ENCODE data around the gene ULK4. TPM values are rescaled to one million over a fixed set of nuclear protein-coding genes. Genes with fewer than 3 reads are reported as not detected.
"Not testable (repeated sequence)": the region's sequence is repeated elsewhere in the genome, so short reads cannot be mapped to it uniquely, and the experiment has no call there.

The ULK4 gene
- total RNA-seq, 4 donors from 2014 or later = 2.0 to 3.0 (median 2.3) TPM

DNA sequence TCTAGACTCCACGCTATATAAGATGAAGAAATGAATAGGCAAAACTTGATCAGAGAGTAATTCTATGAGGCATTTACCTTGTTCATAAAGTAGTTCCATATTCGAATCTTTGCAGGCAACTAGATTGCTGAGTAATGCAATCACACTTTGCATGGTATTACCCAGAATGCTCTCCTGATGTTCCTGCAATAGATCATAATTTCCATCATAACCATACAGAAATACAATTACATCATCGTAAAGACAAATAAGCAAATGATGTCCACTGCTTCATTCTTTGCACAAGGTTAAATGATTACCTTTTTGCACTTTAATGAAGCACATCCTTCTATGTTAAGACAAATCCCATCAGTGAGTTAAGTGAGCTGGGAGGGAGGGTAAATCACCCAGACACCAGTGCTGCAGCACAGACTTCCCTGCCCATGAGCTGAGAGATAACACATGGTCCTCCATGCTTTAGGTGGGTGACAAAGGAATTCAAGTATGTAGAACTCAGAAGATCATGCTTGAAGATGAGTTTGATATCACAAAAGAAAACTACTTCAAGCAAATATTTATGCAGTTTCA lies 395.9 kb downstream of the ULK4 start:
- Histone ChIP-seq H3K27ac (no peak overlapping the region), H3K4me3 (no peak overlapping the region), H3K4me1 (no peaks in the 10 kb centered on the region), H3K36me3 (no peaks in the 10 kb centered on the region), H3K9me3 (no peaks in the 10 kb centered on the region), H3K27me3 (no peaks in the 10 kb centered on the region)
- ATAC-seq = no peak
- in situ Hi-C loops (cut with MboI; ENCODE audit: low sequenced_read_pairs in 4 of 4) = no loop called here
- intact Hi-C loops (cut with DNase I; ENCODE audit: low total_unique reads) = no loop called here
- DNase-seq = no peak
- TF ChIP-seq, protein P1, sequence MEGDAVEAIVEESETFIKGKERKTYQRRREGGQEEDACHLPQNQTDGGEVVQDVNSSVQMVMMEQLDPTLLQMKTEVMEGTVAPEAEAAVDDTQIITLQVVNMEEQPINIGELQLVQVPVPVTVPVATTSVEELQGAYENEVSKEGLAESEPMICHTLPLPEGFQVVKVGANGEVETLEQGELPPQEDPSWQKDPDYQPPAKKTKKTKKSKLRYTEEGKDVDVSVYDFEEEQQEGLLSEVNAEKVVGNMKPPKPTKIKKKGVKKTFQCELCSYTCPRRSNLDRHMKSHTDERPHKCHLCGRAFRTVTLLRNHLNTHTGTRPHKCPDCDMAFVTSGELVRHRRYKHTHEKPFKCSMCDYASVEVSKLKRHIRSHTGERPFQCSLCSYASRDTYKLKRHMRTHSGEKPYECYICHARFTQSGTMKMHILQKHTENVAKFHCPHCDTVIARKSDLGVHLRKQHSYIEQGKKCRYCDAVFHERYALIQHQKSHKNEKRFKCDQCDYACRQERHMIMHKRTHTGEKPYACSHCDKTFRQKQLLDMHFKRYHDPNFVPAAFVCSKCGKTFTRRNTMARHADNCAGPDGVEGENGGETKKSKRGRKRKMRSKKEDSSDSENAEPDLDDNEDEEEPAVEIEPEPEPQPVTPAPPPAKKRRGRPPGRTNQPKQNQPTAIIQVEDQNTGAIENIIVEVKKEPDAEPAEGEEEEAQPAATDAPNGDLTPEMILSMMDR (IDR thresholded peaks at IDR 0.05 in 4 of 5, conservative IDR thresholded peaks at IDR 0.05 in 1 of 5) = no peak
- no peak for TF ChIP-seq POLR2A (IDR thresholded peaks at IDR 0.05)

- no peak for DNase-seq
- H3K36me3 ChIP-seq = no peaks in the 10 kb centered on the region
Observed at GRCh38 chr3:41565003-41565402, 396.9 kb downstream of the ULK4 start.

DNA sequence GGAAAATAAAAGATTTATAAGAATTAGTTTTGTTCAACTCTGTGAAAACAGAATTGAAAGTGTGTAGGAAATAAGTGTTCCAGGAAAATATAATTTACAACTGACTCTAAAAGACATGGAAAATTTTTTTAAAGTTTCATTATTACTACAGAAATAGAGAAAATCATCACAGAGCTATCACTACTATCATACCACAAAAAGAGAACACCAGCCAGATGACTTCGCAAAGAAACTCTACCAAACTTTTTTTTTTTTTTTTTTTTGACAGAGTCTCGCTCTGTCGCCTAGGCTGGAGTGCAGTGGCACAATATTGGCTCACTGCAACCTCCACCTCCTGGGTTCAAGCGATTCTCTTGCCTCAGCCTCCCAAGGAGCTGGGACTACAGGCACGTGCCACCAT lies 405.7 kb downstream of the ULK4 start:
- DNase-seq; H3K36me3 ChIP-seq; intact Hi-C loops (cut with DNase I; ENCODE audit: low total_unique reads); H3K9me3 ChIP-seq; H3K4me3 ChIP-seq; H3K4me1 ChIP-seq; H3K27ac ChIP-seq; H3K27me3 ChIP-seq; in situ Hi-C loops (cut with MboI; ENCODE audit: low sequenced_read_pairs in 4 of 4); ATAC-seq: not testable (repeated sequence)

More at GRCh38 chr3:41565003-41565402, 396.9 kb downstream of the ULK4 start:
- no peak overlapping the region for H3K27ac ChIP-seq
- no peak overlapping the region for H3K4me3 ChIP-seq
- H3K27me3 ChIP-seq = no peaks in the 10 kb centered on the region
- ATAC-seq = no peak
- H3K9me3 ChIP-seq = no peaks in the 10 kb centered on the region
- in situ Hi-C loops (cut with MboI; ENCODE audit: low sequenced_read_pairs in 4 of 4) = no loop called here
- TF ChIP-seq POLR2A (IDR thresholded peaks at IDR 0.05) = no peak
- TF ChIP-seq, protein P1 (IDR thresholded peaks at IDR 0.05 in 4 of 5, conservative IDR thresholded peaks at IDR 0.05 in 1 of 5) = no peak
- no peaks in the 10 kb centered on the region for H3K4me1 ChIP-seq
- intact Hi-C loops (cut with DNase I; ENCODE audit: low total_unique reads) = no loop called here

DNA sequence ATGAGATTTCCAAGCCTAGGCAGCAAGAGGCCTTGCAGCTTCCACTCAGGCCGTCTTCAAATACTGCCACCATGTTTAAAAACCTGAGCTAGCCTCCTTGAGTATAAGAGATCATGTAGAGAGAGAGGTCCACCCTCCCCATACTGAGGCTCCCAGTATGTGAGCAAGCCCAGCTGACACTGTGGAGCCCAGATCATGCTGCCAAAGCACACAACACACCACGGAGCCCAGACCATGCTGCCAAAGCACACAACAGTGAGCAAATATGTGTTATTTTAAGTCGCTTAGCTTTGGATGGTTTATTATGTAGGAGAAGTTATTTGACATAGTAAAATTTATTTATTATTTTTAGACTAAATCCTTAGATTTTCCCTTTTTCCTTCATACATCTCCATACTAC lies 428.9 kb downstream of the ULK4 start:
- TF ChIP-seq, protein P1 (IDR thresholded peaks at IDR 0.05 in 4 of 5, conservative IDR thresholded peaks at IDR 0.05 in 1 of 5) = no peak
- no peak for TF ChIP-seq POLR2A (IDR thresholded peaks at IDR 0.05)
- in situ Hi-C loops (cut with MboI; ENCODE audit: low sequenced_read_pairs in 4 of 4) (no loop called here), intact Hi-C loops (cut with DNase I; ENCODE audit: low total_unique reads) (no loop called here)
- Histone ChIP-seq H3K4me1 (no peaks in the 10 kb centered on the region), H3K36me3 (no peaks in the 10 kb centered on the region), H3K27ac (no peak overlapping the region), H3K27me3 (no peaks in the 10 kb centered on the region), H3K4me3 (no peak overlapping the region), H3K9me3 (no peaks in the 10 kb centered on the region)
- DNase-seq = no peak
- no peak for ATAC-seq

GRCh38 chr3:41526995-41527573 lies 434.8 kb downstream of the ULK4 start:
- Histone ChIP-seq H3K36me3 (no peaks in the 10 kb centered on the region), H3K27ac (no peak overlapping the region), H3K4me1 (no peaks in the 10 kb centered on the region), H3K27me3 (no peaks in the 10 kb centered on the region), H3K9me3 (no peaks in the 10 kb centered on the region), H3K4me3 (no peak overlapping the region)
- DNase-seq (no peak), ATAC-seq (no peak)
- intact Hi-C loops (cut with DNase I; ENCODE audit: low total_unique reads) = no loop called here
- in situ Hi-C loops (cut with MboI; ENCODE audit: low sequenced_read_pairs in 4 of 4) = no loop called here
- TF ChIP-seq, protein P1 (IDR thresholded peaks at IDR 0.05 in 4 of 5, conservative IDR thresholded peaks at IDR 0.05 in 1 of 5) = no peak
- TF ChIP-seq POLR2A (IDR thresholded peaks at IDR 0.05) = no peak

Measured in gastrocnemius medialis (tissue), 4 donors.